Measurements from ENCODE around the gene NTPCR.

NTPCR gene

GRCh38 chr1:233032916-233033315, 82.5 kb downstream of the NTPCR start:
- no peak for DNase-seq (ENCODE audit: low read depth in 1 of 2, low spot score in 1 of 2)
- TF ChIP-seq GABPA (IDR thresholded peaks at IDR 0.05; ENCODE audit: low read depth): no peak
- TF ChIP-seq REST (IDR thresholded peaks at IDR 0.05; ENCODE audit: insufficient replicate concordance, low read depth): no peak
- TF ChIP-seq CTCF (IDR thresholded peaks at IDR 0.05; ENCODE audit: insufficient read depth, low read length): no peak
- no peak for TF ChIP-seq SPI1 (IDR thresholded peaks at IDR 0.05; ENCODE audit: borderline replicate concordance, low read depth)
- TF ChIP-seq POLR2AphosphoS5 (IDR thresholded peaks at IDR 0.05; ENCODE audit: low read depth): no peak
- H3K27ac ChIP-seq (replicated peaks): no peak overlapping the region
- H3K27me3 ChIP-seq (ENCODE audit: insufficient read depth, poor library complexity, severe bottlenecking): no peaks in the 10 kb centered on the region
- H3K4me3 ChIP-seq (replicated peaks; ENCODE audit: insufficient read depth, low read length): no peak overlapping the region

- no peaks in the 10 kb centered on the region for H3K27me3 ChIP-seq (ENCODE audit: insufficient read depth, poor library complexity, severe bottlenecking)
- H3K27ac ChIP-seq (replicated peaks): no peak overlapping the region
- DNase-seq (ENCODE audit: low read depth in 1 of 2, low spot score in 1 of 2): no peak
- TF ChIP-seq SPI1 (IDR thresholded peaks at IDR 0.05; ENCODE audit: borderline replicate concordance, low read depth): no peak
- TF ChIP-seq CTCF (IDR thresholded peaks at IDR 0.05; ENCODE audit: insufficient read depth, low read length): no peak
- TF ChIP-seq GABPA (IDR thresholded peaks at IDR 0.05; ENCODE audit: low read depth): no peak
- no peak for TF ChIP-seq REST (IDR thresholded peaks at IDR 0.05; ENCODE audit: insufficient replicate concordance, low read depth)
- no peak for TF ChIP-seq POLR2AphosphoS5 (IDR thresholded peaks at IDR 0.05; ENCODE audit: low read depth)
- no peak overlapping the region for H3K4me3 ChIP-seq (replicated peaks; ENCODE audit: insufficient read depth, low read length)
These were observed 83.0 kb downstream of the NTPCR start for GRCh38 chr1:233033361-233033760.

Measured in HL-60 (cell line).